GM19372 (cell line): ENCODE results near the gene RNF34.
A peak's percentile ranks its signal among the peaks of the same experiment; 100 is the strongest.
"Not testable (repeated sequence)": the region's sequence is repeated elsewhere in the genome, so short reads cannot be mapped to it uniquely, and the experiment has no call there.

ENCODE experiments used
- ATAC-seq: cut with Tn5 transposase; IDR thresholded peaks from one replicate; pipeline ENCODE4 v1.9.1; 2021; ENCODE audit warnings: mild to moderate bottlenecking, low read depth, moderate library complexity; ENCODE audit not compliant: unreplicated experiment

RNF34 gene, protein sequence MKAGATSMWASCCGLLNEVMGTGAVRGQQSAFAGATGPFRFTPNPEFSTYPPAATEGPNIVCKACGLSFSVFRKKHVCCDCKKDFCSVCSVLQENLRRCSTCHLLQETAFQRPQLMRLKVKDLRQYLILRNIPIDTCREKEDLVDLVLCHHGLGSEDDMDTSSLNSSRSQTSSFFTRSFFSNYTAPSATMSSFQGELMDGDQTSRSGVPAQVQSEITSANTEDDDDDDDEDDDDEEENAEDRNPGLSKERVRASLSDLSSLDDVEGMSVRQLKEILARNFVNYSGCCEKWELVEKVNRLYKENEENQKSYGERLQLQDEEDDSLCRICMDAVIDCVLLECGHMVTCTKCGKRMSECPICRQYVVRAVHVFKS

DNA sequence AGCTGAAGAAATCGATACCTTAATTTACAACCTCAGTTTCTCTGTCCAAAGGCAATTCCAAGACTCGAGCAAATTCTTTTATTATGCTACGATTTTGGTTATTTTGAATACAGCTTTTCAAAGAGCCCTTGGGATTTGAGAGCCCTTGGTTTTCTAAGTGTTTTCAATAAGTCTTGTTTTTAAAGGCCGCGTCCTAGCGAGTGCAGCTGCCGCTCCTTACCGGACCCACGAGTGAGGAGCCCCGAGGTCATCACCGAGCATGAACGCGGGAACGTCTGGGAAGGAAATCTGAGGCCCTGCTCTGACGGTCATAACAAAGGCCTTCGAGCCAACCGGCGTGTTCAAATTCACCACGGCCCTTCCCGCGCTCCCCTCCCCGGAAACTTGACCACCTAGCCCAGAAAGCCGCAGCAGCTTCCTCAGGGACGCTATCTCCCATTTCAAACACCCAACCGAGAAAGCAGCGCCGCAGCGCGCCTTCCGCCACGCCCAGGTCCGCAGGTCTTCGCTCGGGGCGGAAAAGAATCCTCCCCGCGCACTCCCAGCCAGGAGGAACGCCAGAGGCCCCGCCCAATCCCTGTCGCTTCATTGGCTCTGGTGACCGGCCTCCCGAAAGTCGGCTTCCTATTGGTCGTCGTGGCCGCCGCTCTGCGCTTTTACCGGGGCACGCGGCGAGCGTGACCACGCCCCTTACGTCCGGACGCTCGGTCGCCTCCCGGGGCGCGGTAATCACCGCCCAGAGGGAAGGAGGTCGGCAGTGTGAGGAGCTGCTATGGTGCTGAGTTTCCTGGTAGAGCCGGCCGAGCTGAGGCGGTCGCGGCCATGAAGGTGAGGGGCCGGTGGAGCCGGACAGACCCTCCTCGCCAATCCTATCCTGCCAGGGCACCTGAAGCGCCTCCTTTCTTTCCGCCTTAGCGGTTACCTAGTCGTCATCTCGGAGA, at the start of gene RNF34:
Gene RNF34, plus strand, starts transcription at position 728 of the 941 bp plus-strand sequence. Its CDS starts 95 bp downstream, at position 823.
- peak; percentile 90 for ATAC-seq

DNA sequence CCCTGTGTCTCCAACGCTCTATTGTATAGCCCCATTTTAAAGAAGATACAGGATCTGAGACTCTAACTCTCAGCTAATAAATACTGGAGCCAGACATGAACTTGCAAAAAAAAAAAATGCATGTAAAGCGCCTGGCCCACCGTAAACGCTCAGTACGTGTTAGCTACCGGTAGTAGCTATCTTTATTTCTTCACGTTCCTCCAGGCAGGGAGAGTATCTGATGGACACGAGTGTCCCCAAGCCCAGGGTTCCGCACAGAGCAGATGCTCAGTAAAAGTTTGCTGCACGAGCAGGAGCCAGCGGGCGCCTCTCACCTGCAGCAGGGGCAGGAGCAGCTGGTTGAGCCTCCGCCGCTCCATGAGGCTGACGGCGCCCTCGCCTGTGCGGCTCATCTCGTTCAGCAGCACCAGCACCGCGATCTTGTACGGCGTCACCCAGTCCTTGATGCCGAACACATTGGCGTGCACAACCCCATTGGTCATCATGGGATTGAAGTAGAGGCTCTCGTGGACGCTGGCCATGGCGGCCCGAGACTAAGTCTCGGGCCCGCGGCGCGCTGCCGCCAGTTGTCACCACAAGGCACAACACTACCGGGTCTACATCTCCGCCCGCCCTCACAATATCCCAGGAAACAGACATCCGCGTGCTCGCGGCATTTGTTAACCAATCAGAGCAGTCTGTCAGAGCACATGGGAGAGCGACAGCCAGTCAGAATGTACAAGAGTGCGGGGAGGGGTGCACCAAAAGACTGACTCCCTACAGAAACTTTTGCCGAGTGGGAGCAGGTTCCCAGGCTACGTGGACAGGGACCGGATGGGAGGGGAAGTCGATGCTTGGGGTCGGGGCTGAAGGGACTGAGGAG, 47.9 kb upstream of the RNF34 start, which contains the start of gene ANAPC5:
Gene ANAPC5, minus strand, starts transcription at position 592 of the 862 bp plus-strand sequence. Its CDS starts 71 bp downstream, at position 521.
- ATAC-seq = peak; percentile 93

DNA sequence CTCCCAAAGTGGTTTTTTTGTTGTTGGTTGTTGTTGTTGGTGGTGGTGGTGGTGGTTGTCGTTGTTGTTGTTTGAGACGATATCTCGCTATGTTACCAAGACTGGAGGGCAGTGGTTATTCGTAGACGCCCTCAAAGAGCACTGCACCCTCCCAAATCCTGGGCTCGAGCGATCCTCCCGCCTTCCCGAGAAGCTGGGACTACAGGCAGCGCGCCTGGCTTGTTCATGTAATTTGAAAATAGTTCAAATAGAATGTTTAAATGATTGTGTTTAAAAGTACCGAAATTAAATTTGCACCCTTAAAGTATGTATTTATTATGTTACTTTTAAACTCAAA, 47.3 kb upstream of the RNF34 start:
- ATAC-seq = no peak

DNA sequence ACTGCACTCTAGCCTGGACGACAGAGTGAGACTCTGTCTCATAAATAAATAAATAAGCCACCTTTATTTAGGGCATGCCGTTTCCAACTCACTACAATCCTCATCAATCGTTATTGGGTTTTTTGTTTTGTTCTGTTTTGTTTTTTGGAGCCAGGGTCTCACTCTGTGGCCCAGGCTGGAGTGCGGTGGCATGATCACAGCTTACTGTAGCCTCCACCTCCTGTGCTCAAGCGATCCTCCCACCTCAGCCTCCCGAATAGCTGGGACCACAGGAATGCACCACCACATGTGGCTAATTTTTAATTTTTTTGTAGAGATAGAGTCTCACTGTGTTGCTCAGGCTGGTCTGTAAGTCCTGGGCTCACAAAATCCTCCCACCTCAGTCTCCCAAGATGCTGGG, 44.1 kb upstream of the RNF34 start:
- no peak for ATAC-seq

DNA sequence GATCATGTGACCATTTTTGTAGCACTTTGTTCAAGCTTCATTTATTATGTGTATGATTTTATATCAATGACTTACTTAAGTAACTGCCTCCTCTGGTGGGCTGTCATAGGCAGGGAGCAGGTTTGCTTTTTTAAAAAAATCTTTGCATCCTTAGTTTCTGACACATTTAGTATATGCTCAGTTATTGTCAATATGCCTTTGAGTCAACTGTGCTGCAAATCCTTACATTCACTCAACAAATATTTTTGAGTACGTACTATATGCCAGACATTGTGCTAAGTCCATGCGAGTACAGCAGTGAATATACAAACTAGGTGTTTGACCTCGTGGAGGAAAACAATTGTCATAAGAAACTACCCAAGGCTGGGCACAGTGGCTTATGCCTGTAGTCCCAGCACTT, 43.3 kb upstream of the RNF34 start:
- ATAC-seq = no peak

DNA sequence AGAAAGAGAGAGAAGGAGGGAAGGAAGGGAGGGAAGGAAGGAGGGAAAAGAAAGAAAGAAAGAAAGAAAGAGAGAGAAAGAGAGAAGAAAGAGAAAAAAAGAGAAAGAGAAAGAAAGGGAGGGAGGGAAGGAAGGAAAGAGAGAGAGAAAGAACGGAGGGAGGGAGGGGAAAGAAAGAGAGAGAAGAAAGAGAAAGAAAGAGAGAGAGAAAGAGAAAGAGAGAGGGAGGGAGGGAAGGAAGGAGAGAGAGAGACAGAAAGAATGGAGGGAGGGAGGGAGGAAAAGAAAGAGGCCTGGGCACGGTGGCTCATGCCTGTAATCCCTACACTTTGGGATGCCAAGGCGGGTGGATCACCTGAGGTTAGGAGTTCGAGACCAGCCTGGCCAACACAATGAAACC, 42.6 kb upstream of the RNF34 start:
- no peak for ATAC-seq

DNA sequence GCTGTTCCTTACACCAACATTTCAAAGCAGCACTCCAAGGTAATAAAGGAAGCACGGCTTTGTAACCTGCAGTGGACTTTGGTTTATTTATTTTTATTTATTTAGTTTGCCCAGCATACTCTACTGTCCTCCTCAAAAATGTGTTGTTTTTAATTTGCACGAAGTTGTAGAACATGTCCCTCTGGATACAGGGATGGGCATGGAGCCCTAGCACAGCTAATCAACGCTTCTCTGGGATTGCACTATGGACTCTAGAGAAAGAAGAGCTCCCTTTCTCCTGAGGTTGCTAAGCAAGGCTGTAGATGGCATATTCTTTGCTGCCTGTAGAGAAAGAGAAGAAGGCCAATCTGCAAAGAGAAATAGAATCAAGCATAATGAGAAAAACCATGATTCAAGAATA, 41.8 kb upstream of the RNF34 start:
- ATAC-seq = no peak

DNA sequence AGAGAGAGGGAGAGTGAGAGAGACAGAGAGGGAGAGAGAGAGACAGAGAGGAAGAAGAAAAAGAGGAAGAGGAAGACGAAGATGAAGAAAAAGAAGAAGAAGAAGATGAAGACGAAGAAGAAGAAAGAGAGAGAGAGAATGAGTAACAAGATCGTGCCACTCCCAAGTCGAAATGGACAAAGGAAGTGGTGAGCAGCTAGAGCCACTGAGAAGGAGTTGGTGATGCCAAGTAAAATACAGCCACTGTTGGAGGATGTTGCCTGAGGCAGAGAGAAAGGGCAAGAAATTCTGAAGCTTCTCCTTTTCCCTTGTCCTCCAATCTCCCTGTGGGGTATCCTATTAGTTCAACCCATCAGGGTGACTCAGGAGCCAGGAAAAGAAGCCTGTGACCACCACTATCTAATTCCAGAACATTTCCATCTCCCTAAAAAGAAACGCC, 35.2 kb upstream of the RNF34 start:
- no peak for ATAC-seq

DNA sequence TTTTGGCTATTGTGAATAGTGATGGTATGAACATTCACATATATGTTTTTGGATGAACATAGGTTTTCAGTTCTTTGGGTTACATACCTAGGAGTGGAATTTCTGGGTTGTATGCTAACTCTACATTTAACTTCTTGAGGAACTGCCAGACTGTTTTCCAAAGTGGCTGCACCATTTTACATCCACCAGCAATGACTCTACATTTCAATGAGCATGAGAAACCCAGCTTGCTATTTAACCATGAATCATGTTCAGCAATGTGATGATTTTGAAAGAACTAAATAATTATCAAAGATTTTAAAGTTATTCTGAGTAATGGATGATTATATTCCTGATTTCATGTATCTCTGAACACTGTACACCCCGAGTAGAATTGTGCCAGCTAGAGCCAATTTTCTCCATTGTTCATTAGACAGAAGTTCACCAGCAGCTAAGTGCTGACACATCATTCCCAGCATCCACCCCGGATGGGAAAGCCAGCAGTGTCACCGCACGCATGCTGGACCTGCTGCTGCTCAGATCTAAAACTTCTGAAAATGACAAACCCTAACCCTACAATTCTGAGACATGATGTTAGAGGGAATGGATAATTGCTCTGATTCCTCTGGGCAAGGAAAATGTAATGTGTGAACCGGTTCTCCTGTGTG, 34.4 kb upstream of the RNF34 start:
- ATAC-seq = no peak

DNA sequence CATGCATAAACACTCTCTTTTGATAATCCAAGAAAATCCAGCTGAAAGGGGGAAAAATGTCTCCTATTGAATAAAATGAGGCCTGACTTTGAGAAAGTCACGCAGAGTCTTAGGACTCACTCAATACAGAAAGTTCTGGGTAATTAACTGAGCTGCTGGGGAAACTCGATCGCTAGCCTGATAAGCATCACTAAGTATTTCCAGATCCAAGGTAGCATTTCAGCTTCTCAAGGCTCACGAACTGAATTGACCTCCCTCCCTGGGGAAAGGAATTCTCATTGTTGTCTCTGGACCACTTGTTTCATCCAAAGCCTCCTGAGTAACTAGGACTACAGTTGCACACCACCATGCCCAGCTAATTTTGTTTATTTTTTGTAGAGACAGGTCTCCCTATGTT, 33.9 kb upstream of the RNF34 start:
- no peak for ATAC-seq

DNA sequence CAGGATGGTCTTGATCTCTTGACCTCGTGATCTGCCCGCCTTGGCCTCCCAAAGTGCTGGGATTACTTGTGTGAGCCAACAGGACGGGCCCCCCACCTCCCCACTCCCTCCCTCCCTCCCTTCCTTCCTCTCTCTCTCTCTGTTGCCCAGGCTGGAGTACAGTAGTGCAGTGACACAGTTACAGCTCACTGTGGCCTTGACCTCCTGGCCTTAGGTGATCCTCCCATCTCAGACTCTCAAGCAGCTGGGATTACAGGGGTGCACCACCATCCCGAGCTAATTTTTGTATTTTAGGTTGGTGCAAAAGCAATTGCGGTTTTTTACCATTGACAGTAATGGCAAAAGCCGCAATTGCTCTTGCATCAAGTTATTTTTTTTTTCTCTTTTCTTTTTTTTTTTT, 28.5 kb upstream of the RNF34 start:
- no peak for ATAC-seq

DNA sequence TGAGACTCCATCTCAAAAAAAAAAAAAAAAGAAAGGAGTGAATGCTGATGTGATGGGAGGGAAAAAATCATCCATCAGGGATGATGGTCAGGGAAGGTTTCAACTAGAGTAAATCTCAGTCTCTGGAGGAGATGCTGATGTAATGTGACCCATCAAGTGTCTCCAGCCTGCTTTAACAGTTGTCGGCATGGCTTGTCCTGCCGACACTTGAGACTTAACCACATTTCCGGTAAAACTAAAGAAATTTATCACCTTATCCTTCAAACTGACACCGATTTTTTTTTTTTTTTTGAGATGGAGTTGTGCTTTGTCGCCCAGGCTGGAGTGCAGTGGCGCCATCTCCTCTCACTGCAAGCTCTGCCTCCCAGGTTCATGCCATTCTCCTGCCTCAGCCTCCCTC, 26.2 kb upstream of the RNF34 start:
- ATAC-seq = no peak

DNA sequence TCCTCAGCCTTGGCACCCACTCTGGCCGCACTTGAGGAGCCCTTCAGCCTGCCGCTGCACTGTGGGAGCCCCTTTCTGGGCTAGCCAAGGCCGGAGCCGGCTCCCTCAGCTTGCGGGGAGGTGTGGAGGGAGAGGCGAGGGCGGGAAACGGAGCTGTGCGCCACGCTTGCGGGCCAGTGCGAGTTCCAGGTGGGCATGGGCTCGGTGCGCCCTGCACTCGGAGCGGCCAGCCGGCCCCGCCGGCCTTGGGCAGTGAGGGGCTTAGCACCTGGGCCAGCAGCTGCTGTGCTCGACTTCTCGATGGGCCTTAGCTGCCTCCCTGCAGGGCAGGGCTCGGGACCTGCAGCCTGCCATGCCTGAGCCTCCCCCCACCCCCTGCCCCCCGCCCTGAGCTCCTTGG, 25.6 kb upstream of the RNF34 start:
- not testable (repeated sequence) for ATAC-seq

DNA sequence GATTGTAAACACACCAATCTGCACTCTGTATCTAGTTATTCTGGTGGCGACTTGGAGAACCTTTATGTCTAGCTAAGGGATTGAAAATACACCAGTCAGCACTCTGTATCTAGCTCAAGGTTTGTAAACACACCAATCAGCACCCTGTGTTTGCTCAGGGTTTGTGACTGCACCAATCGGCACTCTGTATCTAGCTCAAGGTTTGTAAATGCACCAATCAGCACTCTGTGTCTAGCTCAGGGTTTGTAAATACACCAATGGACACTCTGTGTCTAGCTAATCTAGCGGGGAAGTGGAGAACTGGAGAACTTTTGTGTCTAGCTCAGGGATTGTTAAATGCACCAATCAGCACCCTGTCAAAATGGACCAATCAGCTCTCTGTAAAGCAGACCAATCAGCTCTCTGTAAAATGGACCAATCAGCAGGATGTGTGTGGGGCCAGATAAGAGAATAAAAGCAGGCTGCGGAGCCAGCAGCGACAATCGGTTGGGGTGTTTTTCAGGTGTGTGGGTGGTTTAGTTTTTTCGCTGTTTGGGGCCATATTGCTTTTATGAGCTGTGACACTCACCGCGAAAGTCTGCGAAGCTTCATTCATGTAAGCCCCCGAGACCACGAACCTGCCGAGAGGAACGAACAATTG, 24.9 kb upstream of the RNF34 start:
- ATAC-seq = not testable (repeated sequence)

DNA sequence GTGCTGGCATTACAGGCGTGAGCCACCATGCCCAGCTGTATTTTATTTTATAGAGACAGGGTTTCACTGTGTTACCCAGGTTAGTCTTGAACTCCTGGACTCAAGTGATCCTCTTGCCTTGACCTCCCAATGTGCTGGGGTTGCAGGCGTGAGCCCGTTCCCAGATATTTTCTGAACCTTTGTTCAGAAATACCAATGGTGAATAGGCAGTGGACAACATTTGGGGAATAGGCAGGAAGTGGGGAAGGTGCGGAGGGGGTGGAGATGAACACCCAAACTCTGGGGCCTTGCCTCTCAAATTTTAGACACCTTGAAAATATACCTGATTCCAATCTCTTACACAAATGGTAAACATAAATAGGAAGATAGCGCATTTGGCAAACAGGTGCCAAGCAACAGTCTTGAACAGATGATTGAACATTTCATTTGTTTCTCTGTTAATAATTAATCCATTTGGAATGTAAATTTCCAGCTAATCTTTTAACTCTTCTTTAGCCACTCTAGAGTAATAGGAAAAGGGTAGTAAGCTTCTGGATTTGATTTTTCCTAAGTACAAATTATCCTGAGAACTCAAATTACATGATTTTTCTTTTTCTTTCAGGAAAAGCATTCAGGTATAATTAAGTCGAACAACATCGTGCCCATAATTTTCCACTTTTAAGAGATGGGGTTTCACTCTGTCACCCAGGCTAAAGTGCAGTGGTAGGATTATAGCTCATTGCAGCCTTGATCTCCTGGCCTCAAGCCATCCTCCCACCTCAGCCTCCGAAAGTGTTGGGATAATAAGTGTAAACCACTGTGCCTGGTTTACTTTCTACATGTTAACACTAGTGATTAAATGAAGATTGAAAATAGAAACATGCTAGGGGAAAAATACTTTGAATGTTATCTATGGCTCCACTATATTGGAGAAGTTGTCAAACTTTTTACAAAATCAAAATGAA, 22.9 kb upstream of the RNF34 start:
- ATAC-seq = no peak

DNA sequence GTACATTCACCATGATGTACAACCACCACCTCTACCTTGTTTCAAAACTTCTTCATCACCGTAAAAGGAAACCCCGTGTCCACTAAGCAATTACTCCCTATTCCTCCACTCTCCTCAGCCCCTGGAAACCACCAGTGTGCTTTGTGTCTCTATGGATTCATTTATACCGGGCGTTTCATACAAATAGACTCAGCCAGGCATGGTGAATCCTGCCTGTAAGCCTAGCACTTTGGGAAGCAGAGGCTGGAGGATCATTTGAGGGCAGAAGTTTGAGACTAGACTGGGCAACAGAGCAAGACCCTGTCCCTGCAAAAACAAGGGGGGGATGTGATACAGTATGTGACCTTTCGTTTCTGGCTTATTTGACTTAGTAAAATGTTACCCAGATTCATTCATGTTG, 21.2 kb upstream of the RNF34 start:
- no peak for ATAC-seq

DNA sequence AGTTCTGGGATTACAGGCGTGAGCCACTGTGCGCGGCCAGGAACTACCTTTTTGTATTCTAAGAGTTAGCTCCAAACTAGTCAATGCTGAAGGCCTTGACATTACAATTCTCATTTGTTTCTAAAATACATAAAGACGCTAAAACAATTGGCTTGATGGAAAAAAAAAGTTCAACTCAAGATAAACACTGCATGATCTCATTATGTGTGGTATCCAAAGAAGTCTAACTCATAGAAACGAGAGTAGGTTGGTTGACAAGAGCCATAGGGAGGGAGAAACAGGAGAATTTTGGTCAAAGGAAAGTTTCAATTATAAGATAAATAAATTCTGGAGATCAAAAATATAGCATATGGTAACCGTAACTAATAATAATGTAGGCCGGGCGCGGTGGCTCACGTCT, 20.0 kb upstream of the RNF34 start:
- ATAC-seq = no peak

DNA sequence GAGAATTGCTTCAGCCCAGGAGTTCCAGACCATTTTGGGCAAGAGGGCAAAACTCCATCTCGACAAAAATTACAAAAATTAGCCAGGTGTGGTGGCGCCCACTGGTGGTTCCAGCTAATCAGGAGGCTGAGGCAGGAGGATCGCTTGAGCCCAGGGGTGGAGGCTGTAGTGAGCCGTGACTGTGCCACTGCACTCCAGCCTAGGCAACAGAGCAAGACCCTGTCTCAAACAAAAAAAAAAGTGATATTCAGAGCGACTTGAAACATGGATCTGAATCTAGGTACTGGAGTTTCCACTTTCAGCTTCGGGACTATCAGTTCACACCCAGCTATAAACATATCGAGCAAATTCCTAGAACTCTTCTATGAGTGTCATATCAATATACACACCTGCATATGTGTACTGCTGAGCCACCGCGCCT, 16.3 kb upstream of the RNF34 start:
- no peak for ATAC-seq
